Adrenal gland (tissue), 12 donors: ENCODE measurements around the gene NXPH2. TPM values are rescaled to one million over a fixed set of nuclear protein-coding genes. Genes with fewer than 3 reads are reported as not detected.
A peak's percentile ranks its signal among the peaks of the same experiment; 100 is the strongest.

Experiments used
- DNase-seq, 7 donors: peaks; one replicate each; pipeline ENCODE4 v3.0.0-alpha.2; 2019 to 2020
- H3K27ac ChIP-seq, 5 donors: fragments of 200-600 bp; sonication (generic) in 4 of 5; 1 replicate in 3 of 5; 2 replicates in 2 of 5; pipeline versions ENCODE4 v1.5.1 to v1.8.0; 2016 to 2020; ENCODE audit warnings: mild to moderate bottlenecking in 1 of 5
- H3K27me3 ChIP-seq: fragments of 200-600 bp; 2 replicates; pipeline ENCODE4 v1.8.0; 2021
- H3K36me3 ChIP-seq, 2 donors: fragments of 200-600 bp; replicated peaks in 1 of 2; 1 replicate in 1 of 2; 2 replicates in 1 of 2; pipeline versions ENCODE4 v1.5.1 to v1.8.0; 2018 to 2022
- H3K4me1 ChIP-seq, 2 donors: fragments of 200-600 bp; replicated peaks in 1 of 2; 1 replicate in 1 of 2; 2 replicates in 1 of 2; pipeline versions ENCODE4 v1.5.1 to v1.8.0; 2018 to 2021
- H3K4me3 ChIP-seq, 4 donors: fragments of 200-600 bp; sonication (generic) in 3 of 4; one replicate each; pipeline ENCODE4 v1.5.1; 2016 to 2018
- H3K9me3 ChIP-seq, 3 donors: fragments of 200-600 bp; sonication (generic) in 1 of 3; replicated peaks in 1 of 3; 1 replicate in 2 of 3; 2 replicates in 1 of 3; pipeline versions ENCODE4 v1.5.1 to v1.8.0; 2016 to 2021
- CTCF ChIP-seq, 6 experiments: fragments of 450-650 bp in 4 of 6; fragments of 200-600 bp in 2 of 6; sonication (generic) in 1 of 6; IDR thresholded peaks; 1 replicate in 5 of 6; 2 replicates in 1 of 6; pipeline versions ENCODE4 v1.5.1 to v1.8.0; 2016 to 2021; ENCODE audit warnings: antibody characterized with exemption in 6 of 6, mild to moderate bottlenecking in 2 of 6, moderate library complexity in 1 of 6
- POLR2A ChIP-seq, 2 donors: fragments of 450-650 bp; IDR thresholded peaks; one replicate each; pipeline ENCODE4 v1.6.1; 2017; ENCODE audit warnings: antibody characterized with exemption in 2 of 2, mild to moderate bottlenecking in 2 of 2, moderate library complexity in 1 of 2
- WGBS, 4 donors: extraction: QIAGEN DNeasy Blood & Tissue Kit in 2 of 4; methylation state at CpG; one replicate each; pipeline versions ENCODE4 v1.1.5 to v1.1.7; 2013 to 2017; 5-methylcytosine and 5-hydroxymethylcytosine counted together
- intact Hi-C, 2 donors: fragments of 100-400 bp; cut with DNase I; formaldehyde crosslinking; loops; one replicate each; pipeline versions ENCODE4 v1.14.1 to v1.15.0; 2022 to 2023
- polyA plus RNA-seq, 3 donors: library from polyadenylated mRNA; stranded (reverse); fragments of 200-250 nt in 2 of 3; fragments of 350-450 nt in 1 of 3; fragmentation: Illumina TruSeq in 1 of 3; extraction: RNeasy Lipid Tissue Mini Kit (QIAGEN cat#74804) in 1 of 3; gene quantifications; one replicate each; pipeline ENCODE4 v1.2.3, GENCODE V29; 2013 to 2014
- total RNA-seq, 9 donors: library from RNA; depleted of rRNA in 4 of 9; stranded (reverse); fragments of >200 nt in 4 of 9; fragments of 120-200 nt in 1 of 9; fragmentation: NEBNext Ultra II Directional in 1 of 9; extraction: Animal tissue kit (Norgen Biotek cat#: 25700) in 1 of 9; gene quantifications; one replicate each; pipeline versions ENCODE4 v1.1.0 to v1.2.4, GENCODE V29; 2013 to 2023
- donor health status: healthy with polysubstance abuse.
- donor health status: Bipolar disorder and iron deficiency.
- donor health status: DM: yes; HTN: yes; CAD: no.
- donor health status: DM: no; HTN: no; CAD: no.
- donor health status: DM: no; HTN: no; CAD: no.
- donor health status: DM: yes; HTN: yes; CAD: no.

Gene NXPH2
- total and polyA plus RNA-seq, 12 donors: 0.11 TPM; not detected in 11

- H3K36me3 ChIP-seq: no peaks in the 10 kb centered on the region
- H3K4me3 ChIP-seq: no peak overlapping the region
- H3K4me1 ChIP-seq: no peaks in the 10 kb centered on the region
- no peak overlapping the region for H3K27ac ChIP-seq
- DNase-seq: no peak
- H3K27me3 ChIP-seq: peaks cover under 1% of the 10 kb centered on the region
- whole genome bisulfite sequencing, 4 donors: 73 to 82% (median 80%) methylated on average over 2 of the region's 2 CpGs
- TF ChIP-seq CTCF (IDR thresholded peaks at IDR 0.05) (no peak), POLR2A (IDR thresholded peaks at IDR 0.05) (no peak)
- intact Hi-C loops: no loop called here
- H3K9me3 ChIP-seq: no peaks in the 10 kb centered on the region
These were observed 55.3 kb downstream of the NXPH2 start for GRCh38 chr2:138724729-138725459.

GRCh38 chr2:138724327-138724726 is 55.9 kb downstream of the NXPH2 start:
- H3K4me3 ChIP-seq: no peak overlapping the region
- no peak for DNase-seq
- WGBS, 4 donors: 70 to 84% (median 80%) methylated on average over 2 of the region's 2 CpGs
- H3K27ac ChIP-seq: no peak overlapping the region
- TF ChIP-seq POLR2A (IDR thresholded peaks at IDR 0.05): no peak
- TF ChIP-seq CTCF (IDR thresholded peaks at IDR 0.05): no peak
- H3K27me3 ChIP-seq: peaks cover 3% of the 10 kb centered on the region
- intact Hi-C loops: no loop called here
- H3K4me1 ChIP-seq: no peaks in the 10 kb centered on the region
- H3K36me3 ChIP-seq: no peaks in the 10 kb centered on the region
- H3K9me3 ChIP-seq: no peaks in the 10 kb centered on the region

GRCh38 chr2:138723196-138723987 is 56.8 kb downstream of the NXPH2 start:
- 79 to 87% (median 80%) methylated on average over 5 to 7 of the region's 7 CpGs for WGBS, 4 donors
- no peaks in the 10 kb centered on the region for H3K36me3 ChIP-seq
- no peaks in the 10 kb centered on the region for H3K4me1 ChIP-seq
- no peak for TF ChIP-seq CTCF (IDR thresholded peaks at IDR 0.05)
- no peak for TF ChIP-seq POLR2A (IDR thresholded peaks at IDR 0.05)
- H3K27ac ChIP-seq: no peak overlapping the region
- no peak for DNase-seq
- no peak overlapping the region for H3K4me3 ChIP-seq
- intact Hi-C loops: no loop called here
- peaks cover 0 to 6% (median 0%) of the 10 kb centered on the region in 3 donors for H3K9me3 ChIP-seq
- H3K27me3 ChIP-seq: peaks cover 3% of the 10 kb centered on the region

GRCh38 chr2:138722316-138722715 is 57.9 kb downstream of the NXPH2 start:
- WGBS, 4 donors: 80 to 86% (median 82%) methylated on average over 4 of the region's 4 CpGs
- peak in 4 of 7 donors; percentile 16 to 58 (median 45) for DNase-seq
- Histone ChIP-seq H3K9me3 (peaks cover 0 to 7% (median 0%) of the 10 kb centered on the region in 3 donors), H3K36me3 (no peaks in the 10 kb centered on the region), H3K4me1 (no peaks in the 10 kb centered on the region), H3K27ac (no peak overlapping the region), H3K27me3 (peaks cover 3% of the 10 kb centered on the region), H3K4me3 (no peak overlapping the region)
- TF ChIP-seq POLR2A (IDR thresholded peaks at IDR 0.05): no peak
- no peak for TF ChIP-seq CTCF (IDR thresholded peaks at IDR 0.05)
- intact Hi-C loops: no loop called here
